HG03571 (cell line): ENCODE measurements around the gene MRPS7.
A peak's percentile ranks its signal among the peaks of the same experiment; 100 is the strongest.
"Not testable (repeated sequence)": the region's sequence is repeated elsewhere in the genome, so short reads cannot be mapped to it uniquely, and the experiment has no call there.

Experiments
- ATAC-seq: cut with Tn5 transposase; IDR thresholded peaks from one replicate; pipeline ENCODE4 v1.9.1; 2021; ENCODE audit not compliant: unreplicated experiment

The MRPS7 gene

DNA sequence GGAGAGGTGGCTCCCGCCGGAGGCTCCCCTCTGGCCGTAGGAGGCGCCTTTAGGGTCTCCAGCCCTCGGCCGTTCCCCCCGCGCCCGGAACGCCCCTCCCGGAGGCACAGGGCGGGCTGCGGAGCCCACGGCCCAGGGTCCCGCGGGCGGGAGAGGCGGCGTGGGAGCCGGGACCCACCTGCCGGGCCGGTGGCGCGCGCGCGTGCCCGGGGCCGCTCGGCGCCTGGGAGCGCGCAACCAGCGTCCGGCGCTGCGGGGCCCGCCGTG, 9.2 kb downstream of the MRPS7 start, which contains the start of gene MIF4GD:
MIF4GD (minus strand) TSS at position 266 of the 267 bp plus-strand sequence. CDS start 1,036 bp downstream, outside the sequence.
- no peak for ATAC-seq

DNA sequence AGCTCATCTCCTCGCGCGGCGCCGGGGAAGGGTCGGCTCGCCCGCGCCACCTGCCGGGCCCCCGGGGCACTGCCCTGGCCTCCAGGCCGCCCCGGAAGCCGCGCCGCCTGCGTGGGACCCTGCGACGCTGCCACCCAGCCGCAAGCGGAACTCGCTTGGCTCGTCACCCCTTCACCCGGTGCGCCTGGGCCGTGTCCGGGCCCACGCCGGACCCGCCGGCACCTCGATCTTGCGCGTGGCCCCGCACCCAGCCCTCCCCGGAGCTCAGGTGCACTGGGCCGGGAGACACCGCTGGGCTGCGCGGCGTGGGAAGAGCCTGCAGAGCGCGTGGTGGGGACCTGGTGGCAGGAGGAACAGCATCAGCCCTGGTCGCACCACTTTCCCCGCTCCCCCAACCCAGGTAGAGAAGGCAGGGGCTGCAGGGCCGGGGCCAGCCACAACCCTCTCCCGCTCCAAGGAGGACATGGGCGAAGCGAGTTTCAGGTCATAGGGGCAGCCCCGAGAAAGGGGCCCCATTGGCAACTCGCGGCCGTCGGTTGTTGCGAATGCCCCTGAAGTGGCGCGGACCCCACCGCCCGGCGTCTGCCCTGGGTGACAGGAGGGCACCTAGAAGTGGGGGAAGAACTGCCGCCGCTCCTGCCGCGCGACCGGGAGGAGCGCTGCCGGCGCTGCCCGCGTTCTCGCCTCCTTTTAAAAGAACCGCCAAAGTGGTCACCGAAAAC, 9.7 kb downstream of the MRPS7 start:
- peak; percentile 61 for ATAC-seq

GRCh38 chr17:75271955-75272847, 10.5 kb downstream of the MRPS7 start:
- no peak for ATAC-seq

- ATAC-seq = no peak
Observed at GRCh38 chr17:75272848-75273184, 11.1 kb downstream of the MRPS7 start.

- ATAC-seq = no peak
Observed at GRCh38 chr17:75273977-75274708, 12.5 kb downstream of the MRPS7 start.

- no peak for ATAC-seq
Observed at GRCh38 chr17:75277664-75278071, 16.0 kb downstream of the MRPS7 start.

- not testable (repeated sequence) for ATAC-seq
Observed at GRCh38 chr17:75280189-75280588, 18.5 kb downstream of the MRPS7 start.

- ATAC-seq = no peak
Observed at GRCh38 chr17:75285123-75285522, 23.4 kb downstream of the MRPS7 start.

- ATAC-seq = no peak
Observed at GRCh38 chr17:75287221-75287620, 25.5 kb downstream of the MRPS7 start.

DNA sequence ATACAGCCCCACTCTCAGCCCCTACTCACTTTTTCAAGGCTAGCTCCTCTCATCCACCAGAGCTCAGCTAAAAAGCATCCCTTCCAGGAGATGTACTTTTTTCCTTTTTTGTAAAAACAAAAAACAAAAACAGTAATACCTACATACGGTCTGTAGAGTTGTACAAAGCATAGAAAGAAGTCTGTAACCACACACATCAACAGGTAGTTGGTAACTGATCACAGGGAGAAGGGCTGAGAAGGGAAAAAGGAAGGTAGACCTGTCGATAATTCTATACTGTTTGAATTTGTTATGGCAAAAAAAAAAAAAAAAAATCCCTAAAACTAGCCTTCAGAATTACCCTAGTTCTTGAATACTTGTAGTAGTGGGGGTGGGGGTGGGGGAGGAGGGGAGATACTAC, 26.7 kb downstream of the MRPS7 start:
- ATAC-seq = no peak

- peak; percentile 2 for ATAC-seq
Observed at GRCh38 chr17:75288770-75289114, 27.1 kb downstream of the MRPS7 start.

DNA sequence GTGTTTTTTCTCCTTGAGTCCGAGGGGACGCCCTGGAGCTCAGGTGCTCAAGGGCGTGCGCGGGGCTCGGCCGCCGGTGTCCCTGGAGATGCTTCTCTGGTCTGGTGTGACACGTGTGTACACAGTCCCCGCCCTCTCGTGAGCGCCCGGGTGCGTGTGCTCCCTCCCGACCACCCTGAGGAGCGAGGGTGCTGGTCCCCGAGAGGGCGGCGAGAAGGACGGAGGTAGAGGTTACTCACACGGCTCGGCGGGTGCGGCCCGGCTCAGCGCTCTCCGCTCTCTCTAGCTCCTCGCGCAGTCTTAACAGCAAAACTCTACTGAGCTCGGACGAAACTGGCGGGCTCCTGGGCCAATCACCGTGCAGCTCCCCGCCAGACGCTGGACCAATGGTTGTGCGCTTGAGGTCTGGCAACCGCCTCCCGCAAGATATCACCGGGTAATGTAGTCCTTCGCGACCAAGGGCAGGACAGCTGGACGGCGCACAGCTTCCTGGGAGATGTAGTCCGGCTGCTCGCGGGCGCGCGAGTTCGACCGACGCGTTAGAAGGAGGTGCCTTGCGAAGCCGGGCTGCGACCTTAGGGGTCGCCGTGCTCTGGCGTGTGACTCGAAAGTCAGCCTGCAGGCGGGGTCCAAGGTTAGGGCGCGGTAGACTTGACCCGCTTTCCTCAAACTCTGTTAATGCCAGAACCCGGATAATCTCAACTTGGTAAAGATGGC, 27.6 kb downstream of the MRPS7 start, which contains the start of gene SLC25A19:
SLC25A19 (minus strand) TSS at position 319 of the 717 bp plus-strand sequence. CDS start 2,669 bp downstream, outside the sequence.
- peak; percentile 91 for ATAC-seq

GRCh38 chr17:75289832-75290337, 28.2 kb downstream of the MRPS7 start:
- peak; percentile 21 for ATAC-seq

DNA sequence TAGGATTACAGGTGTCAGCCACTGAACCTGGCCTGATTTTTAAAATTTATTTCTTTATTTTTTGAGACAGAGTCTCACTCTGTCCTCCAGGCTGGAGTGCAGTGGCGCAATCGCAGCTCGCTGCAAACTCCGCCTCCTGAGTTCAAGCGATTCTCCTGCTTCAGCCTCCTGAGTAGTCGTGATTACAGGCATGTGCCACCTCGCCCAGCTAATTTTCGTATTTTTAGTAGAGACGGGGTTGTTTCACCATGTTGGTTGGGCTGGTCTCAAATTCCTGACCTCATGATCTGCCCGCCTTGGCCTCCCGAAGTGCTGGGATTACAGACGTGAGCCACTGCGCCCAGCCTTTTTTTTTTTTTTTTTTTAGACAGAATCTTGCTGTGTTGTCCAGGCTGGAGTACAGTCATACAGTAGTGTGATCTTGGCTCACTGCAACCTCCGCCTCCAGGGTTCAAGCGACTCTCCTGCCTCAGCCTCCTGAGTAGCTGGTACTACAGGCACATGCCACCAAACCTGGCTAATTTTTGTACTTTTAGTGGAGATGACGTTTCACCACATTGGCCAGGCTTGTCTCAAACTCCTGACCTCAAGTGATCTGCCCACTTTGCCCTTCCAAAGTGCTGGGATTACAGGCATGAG, 31.2 kb downstream of the MRPS7 start:
- not testable (repeated sequence) for ATAC-seq

DNA sequence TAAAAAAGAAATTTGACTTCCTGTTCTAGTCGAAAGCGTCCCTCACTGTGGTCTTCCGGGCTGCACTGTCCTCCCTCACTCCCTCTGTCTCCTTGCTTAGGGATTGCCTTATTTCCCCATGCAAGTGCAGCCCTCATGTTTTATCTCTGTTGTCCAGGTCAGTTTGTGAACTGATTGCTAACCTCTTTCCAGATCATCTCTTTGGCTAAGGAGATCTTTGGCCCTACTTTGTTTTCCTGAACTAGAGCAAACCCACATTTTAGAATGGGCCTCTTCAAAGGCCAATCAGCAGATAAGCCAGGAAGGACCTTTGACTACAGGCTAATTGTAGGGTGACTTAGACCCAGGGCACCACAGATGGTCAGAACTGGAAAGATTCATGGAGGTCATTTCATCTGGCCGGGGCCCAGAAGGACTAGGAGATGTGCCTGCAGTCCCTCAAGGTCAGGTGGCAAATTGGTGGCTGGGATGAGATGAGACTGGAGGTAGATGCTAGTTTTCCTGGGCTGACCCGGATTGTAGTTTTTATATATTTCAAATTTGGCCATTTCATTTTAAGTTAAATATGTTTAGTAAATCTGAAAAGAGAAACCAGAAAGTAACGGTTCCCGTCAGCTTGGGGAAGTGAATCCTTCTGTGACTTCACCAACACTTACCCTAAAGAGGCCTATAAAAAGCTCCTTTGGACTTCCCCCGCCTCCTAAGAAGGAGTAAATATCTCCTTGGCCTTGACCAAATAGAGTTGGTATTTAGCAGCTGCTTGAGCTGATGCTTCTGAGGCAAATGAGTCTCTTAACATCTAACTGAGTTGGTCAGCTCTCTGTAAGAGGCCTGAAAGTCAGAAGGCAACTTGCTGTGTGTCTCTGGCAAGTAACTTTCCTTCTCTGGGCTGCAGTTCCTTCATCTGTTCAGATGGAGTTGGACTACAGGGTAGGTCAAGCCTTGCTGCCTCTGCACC, 33.8 kb downstream of the MRPS7 start:
- ATAC-seq = peak; percentile 63

DNA sequence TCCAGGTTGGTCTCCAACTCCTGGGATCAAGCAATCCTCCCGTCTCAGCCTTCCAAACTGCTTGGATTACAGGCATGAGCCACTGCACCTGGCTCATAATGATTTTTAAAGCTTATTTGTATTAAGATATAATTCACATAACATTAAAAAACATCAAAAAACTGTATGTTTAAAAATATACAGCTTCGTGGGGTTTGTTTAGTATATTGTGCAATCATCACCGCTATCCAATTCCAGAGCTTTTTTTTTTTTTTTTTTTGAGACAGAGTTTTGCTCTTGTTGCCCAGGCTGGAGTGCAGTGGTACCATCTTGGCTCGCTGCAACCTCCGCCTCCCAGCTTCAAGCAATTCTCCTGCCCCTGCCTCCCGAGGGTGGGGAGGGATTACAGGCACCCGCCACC, 38.6 kb downstream of the MRPS7 start:
- no peak for ATAC-seq

DNA sequence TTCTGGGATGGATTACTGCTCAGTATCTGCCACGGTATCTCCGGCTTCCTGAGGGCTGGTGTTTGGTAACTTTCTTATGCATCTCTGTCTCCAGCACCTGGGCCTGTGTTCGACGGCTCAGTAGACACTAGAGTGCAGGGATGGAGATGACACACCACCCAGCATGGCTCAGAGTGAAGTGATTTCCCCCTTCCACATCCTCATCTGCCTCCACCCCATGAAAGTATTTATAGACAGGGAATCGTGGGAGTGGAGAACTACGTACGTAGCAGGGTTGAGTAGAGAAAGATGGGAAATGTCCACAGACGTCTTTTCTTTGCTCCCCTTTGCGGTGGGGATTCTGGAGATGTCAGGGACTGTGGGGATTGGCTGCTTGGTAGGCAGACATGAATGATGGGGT, 39.4 kb downstream of the MRPS7 start:
- no peak for ATAC-seq

DNA sequence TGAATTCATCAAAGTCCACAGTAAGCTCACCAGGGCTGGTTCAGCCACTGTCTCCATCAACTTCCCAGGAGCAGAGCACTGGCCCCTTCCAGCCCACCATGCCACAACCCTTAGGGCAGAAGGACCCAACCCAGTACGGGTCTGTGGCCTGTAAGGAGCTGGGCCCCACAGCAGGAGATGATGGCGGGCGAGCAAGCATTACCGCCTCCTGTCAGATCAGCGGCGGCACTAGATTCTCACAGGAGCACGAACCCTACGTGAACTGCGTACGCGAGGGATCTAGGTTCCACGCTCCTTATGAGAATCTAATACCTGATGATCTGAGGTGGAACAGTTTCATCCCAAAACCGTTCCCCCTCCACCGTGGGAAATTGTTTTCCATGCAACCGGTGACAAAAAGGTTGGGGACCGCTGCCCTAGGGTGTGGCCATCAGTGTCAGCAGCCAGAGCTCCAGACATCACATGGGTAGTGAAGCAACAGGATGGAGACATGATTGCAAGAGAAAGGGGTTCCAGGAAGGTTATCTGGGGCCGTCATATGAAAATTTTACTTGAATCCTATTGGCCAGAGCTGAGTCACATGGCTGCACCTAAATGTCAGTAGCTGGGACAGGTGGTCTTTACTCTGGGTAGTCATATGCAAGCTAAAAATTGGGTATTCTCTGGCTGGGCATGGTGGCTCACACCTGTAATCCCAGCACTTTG, 40.0 kb downstream of the MRPS7 start:
- ATAC-seq = no peak
